NT2/D1 (cell line): ENCODE measurements around the gene HOOK2.

Source experiments
- SUZ12 ChIP-seq: IDR thresholded peaks from 2 replicates; pipeline ENCODE4 v1.6.1; 2011; ENCODE audit not compliant: insufficient read length, insufficient read depth; ENCODE audit errors: extremely low read depth
- YY1 ChIP-seq: IDR thresholded peaks from 2 replicates; pipeline ENCODE4 v1.6.1; 2011; ENCODE audit not compliant: insufficient read length, insufficient read depth
- ZNF274 ChIP-seq: IDR thresholded peaks from 2 replicates; pipeline ENCODE4 v1.6.1; 2011; ENCODE audit warnings: mild to moderate bottlenecking, low read depth, low read length

- TF ChIP-seq YY1 (no peak), ZNF274 (no peak), SUZ12 (no peak)
Measured at GRCh38 chr19:12790628-12791344, 15.4 kb upstream of the HOOK2 start.
